Liver (tissue), 3 donors: ENCODE data around the gene GARIN5B.

ENCODE experiments used
- CTCF ChIP-seq: fragments of 150-350 bp; IDR thresholded peaks from 2 replicates; pipeline ENCODE4 v1.5.1; 2017; ENCODE audit warnings: improper control_type of control experiment, low read depth, low read length; ENCODE audit not compliant: missing input control
- EGR1 ChIP-seq, 2 donors: IDR thresholded peaks; 2 replicates each; pipeline ENCODE4 v1.6.1; 2016 to 2018; ENCODE audit warnings: antibody characterized with exemption in 2 of 2, low read depth in 2 of 2
- GABPA ChIP-seq, 2 donors: IDR thresholded peaks in 1 of 2; conservative IDR thresholded peaks in 1 of 2; 2 replicates each; pipeline ENCODE4 v1.6.1; 2016; ENCODE audit warnings: antibody characterized with exemption in 2 of 2, mild to moderate bottlenecking in 1 of 2, moderate library complexity in 1 of 2
- JUND ChIP-seq, 2 donors: IDR thresholded peaks; 2 replicates each; pipeline ENCODE4 v1.6.1; 2016; ENCODE audit warnings: antibody characterized with exemption in 2 of 2
- RAD21 ChIP-seq, 2 donors: IDR thresholded peaks; 2 replicates each; pipeline ENCODE4 v1.6.1; 2016; ENCODE audit warnings: antibody characterized with exemption in 2 of 2, mild to moderate bottlenecking in 2 of 2
- SP1 ChIP-seq: IDR thresholded peaks from 2 replicates; pipeline ENCODE4 v1.6.1; 2018; ENCODE audit warnings: antibody characterized with exemption, mild to moderate bottlenecking
- YY1 ChIP-seq: IDR thresholded peaks from 2 replicates; pipeline ENCODE4 v1.6.1; 2016; ENCODE audit warnings: antibody characterized with exemption, mild to moderate bottlenecking
- TF ChIP-seq, protein P1 (sequence below): IDR thresholded peaks from 2 replicates; pipeline ENCODE4 v1.6.1; 2016; ENCODE audit warnings: antibody characterized with exemption
- donor health status: healthy.
- donor health status: healthy.

DNA sequence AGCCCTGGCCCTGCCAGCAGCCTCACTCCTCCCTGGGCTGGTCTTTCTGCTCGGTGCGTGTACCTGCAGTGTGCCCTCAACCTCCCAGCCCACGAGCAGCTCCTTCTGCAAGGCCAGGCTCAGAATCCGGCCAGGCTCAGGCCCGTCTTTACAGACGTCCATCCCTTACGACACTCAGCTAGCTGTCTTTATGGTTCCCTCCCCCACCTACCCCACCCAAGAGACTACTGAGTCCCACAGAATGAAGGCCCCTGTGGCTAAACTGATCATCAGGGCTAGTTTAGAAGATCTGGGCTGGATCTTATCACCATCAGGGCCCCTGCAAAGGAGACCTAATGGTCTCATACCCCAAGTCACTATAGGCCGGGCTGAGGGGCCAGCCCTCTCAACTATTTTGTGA, 48.7 kb downstream of the GARIN5B start:
- no peak for TF ChIP-seq CTCF
- no peak for TF ChIP-seq JUND (IDR thresholded peaks at IDR 0.05)
- TF ChIP-seq SP1: no peak
- TF ChIP-seq, protein P1, sequence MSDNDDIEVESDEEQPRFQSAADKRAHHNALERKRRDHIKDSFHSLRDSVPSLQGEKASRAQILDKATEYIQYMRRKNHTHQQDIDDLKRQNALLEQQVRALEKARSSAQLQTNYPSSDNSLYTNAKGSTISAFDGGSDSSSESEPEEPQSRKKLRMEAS: no peak
- TF ChIP-seq YY1: no peak
- no peak for TF ChIP-seq RAD21 (IDR thresholded peaks at IDR 0.05)
- TF ChIP-seq EGR1 (IDR thresholded peaks at IDR 0.05; ENCODE audit: low read depth in 2 of 2): no peak
- TF ChIP-seq GABPA (IDR thresholded peaks at IDR 0.05 in 1 of 2, conservative IDR thresholded peaks at IDR 0.05 in 1 of 2): no peak
